Ramos (cell line): Measurements from ENCODE around the gene TSC2.

Experiments
- in situ Hi-C: fragments of 300-500 bp; cut with MboI; formaldehyde crosslinking; loops from one replicate; pipeline ENCODE4 v1.14.3; 2022; ENCODE audit warnings: low sequenced_read_pairs; ENCODE audit not compliant: unreplicated experiment

Gene TSC2

DNA sequence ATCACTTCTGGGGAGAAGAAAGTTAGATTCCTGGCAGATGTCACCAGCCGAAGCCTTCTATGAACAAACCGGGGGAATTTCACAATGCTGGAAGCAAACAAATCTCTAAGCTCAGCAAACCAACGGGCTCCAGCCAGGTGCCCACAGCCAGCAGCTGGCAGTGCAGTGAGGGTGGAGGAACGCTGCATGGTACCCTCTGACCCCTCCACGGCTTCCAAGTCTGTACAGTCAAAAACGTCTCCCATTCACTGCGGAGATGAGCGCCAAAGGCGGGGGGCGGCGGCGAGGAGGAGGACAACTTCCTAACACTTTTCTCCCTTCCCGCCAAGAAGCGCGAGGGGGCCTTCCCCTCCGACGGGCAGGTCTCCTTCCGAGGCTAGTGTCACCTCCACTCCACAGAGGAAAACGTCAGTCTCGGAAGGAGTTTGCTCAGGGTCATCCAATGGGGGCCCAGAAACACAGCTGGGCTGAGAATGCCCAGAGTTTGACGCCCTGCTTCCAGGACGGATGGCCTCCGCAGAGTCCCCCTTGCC is 39.1 kb upstream of the TSC2 start:
- in situ Hi-C loops = loop anchor here (25.0 kb wide), 1 partner anchor 504 kb away; the partner anchor contains the start of genes AMDHD2 and ATP6V0C

DNA sequence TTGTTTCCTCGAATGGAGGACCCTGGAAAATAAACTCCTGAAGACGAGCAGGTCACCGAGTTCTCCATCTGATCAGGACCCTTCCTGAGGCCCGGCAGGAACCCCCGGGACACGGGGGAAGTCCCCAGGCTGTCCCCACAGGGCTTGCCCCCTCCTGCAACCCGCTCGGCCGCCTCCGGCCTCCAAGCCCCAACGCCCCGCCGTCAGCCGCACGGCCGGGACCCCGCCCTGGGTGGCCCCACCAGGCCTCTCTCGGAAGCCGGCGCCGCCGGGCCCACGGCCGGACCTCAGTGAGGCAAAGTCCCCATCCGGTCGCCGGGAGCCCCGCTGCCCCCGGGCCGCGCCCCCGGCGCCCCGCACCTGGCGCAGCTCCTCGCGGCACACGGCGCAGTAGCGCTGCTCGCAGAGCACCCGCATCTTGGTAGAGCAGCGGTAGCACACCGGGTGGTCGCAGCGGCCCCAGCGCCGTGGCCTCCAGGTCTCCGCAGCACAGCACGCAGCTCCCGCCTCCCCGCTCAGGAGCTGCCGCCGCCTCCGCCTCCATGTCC is 38.5 kb upstream of the TSC2 start:
- in situ Hi-C loops = loop anchor here (25.0 kb wide), 1 partner anchor 503 kb away; the partner anchor contains the start of genes AMDHD2 and ATP6V0C

DNA sequence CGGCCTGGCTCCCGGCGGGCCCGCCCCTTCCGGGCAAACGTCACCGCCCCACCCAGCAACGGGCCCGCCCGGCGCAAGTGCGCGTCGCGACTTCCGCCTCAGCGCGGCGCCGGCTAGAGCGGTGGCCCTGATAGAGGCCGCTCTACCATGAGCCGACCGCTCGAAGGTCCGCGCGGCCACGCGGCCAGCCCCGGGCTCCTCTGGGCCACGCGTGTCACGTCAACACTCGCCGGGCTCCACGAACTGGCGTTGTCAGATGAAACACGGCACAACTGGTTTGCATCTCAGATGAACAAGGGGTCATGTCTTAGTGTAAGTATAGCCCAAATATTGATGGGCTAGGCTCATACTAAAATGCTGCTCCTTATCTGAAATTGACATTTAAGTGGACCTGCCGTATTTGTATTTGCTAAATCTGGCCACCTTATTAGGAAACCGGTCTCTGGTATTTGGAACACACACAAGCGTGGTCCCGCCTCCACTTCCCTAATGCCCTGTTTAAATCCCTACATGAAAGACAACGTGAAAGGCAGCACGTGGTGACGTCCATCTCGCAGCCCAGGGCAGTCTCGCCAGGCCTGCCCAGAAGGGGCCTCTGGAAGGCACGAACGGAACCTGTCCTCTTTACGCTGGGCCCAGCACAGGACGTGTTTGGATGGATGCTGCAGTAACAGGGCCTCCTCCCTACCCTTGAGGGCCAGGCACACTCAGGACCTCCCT is 37.8 kb upstream of the TSC2 start, which contains the start of gene ZNF598:
Gene ZNF598 (minus strand): TSS at position 31 of the 720 bp plus-strand sequence.
- in situ Hi-C loops = loop anchor here (25.0 kb wide), 1 partner anchor 502 kb away; the partner anchor contains the start of genes AMDHD2 and ATP6V0C

DNA sequence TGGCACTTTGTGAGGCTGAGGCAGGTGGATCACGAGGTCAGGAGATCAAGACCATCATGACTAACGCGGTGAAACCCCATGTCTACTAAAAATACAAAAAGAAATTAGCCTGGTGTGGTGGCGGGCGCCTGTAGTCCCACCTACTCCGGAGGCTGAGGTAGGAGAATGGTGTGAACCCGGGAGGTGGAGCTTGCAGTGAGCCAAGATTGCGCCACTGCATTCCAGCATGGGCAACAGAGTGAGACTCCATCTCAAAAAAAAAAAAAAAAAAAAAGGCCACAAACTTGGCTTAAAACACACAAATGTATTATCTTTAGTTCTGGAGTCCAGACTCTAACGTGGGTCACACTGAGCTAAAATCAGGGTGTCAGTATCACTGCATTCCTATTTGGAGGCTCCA is 36.1 kb upstream of the TSC2 start:
- in situ Hi-C loops = loop anchor here (25.0 kb wide), 1 partner anchor 501 kb away; the partner anchor contains the start of genes AMDHD2 and ATP6V0C

DNA sequence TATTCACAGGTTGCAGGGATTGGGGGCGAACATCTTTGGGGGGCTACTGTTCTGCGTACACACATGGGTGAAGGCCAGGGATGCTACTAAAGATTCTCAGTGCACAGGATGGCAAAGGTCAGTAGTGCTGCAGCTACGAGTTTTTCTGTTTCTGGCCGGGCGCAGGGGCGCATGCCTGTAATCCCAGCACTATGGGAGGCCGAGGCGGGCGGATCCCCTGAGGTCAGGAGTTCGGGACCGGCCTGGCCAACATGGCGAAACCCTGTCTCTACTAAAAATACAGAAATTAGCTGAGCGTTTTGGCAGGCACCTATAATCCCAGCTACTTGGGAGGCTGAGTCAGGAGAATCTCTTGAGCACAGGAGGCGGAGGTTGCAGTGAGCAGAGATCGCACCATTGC is 34.3 kb upstream of the TSC2 start:
- in situ Hi-C loops = loop anchor here (25.0 kb wide), 1 partner anchor 499 kb away; the partner anchor contains the start of genes AMDHD2 and ATP6V0C

DNA sequence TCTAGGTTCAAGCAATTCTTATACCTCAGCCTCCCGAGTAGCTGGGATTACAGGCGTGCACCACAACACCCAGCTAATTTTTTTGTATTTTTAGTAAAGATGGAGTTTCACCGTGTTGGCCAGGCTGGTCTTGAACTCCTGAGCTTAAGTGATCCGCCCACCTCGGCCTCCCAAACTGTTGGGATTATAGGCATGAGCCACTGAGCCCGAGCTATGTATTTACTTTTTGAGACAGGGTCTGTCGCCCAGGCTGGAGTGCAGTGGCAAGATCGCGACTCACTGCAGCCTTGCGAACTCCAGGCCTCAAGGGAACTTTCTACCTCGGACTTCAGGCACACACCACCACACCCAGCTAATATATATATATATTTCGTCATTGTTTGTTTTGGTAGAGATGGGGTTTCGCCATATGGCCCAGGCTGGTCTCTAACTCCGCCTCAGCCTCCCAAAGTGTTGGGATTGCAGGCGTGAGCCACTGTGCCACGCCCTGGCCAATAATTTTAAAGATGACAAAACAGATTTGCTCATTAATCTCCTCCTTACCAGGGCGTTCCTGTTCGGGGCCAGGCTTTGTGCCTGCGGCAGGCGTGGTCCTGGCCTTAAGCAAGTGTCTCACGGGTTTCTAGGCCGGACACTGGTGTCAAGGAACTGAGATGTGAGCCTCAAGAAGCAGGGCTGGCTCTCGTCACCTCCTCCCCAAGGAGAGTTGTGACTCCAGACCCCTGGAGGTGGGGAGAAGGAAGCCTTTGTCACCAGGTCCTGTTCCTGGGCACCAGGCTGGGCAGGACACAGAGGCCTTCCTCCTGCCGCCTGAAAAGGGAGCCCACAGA is 32.5 kb upstream of the TSC2 start:
- in situ Hi-C loops = loop anchor here (25.0 kb wide), 1 partner anchor 497 kb away; the partner anchor contains the start of genes AMDHD2 and ATP6V0C

DNA sequence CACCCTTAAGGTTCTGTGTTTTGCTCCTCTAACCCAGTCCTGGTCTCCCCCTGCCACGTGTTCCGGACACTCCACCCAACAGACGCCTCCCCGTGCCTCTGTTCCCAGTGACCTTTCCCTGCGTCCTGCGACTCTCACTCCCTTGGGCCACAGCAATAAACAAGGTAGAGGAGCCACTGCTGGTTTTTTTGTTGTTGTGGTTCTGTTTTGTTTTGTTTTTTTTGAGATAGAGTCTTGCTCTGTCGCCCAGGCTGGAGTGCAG is 31.9 kb upstream of the TSC2 start:
- in situ Hi-C loops = loop anchor here (25.0 kb wide), 1 partner anchor 496 kb away; the partner anchor contains the start of genes AMDHD2 and ATP6V0C

DNA sequence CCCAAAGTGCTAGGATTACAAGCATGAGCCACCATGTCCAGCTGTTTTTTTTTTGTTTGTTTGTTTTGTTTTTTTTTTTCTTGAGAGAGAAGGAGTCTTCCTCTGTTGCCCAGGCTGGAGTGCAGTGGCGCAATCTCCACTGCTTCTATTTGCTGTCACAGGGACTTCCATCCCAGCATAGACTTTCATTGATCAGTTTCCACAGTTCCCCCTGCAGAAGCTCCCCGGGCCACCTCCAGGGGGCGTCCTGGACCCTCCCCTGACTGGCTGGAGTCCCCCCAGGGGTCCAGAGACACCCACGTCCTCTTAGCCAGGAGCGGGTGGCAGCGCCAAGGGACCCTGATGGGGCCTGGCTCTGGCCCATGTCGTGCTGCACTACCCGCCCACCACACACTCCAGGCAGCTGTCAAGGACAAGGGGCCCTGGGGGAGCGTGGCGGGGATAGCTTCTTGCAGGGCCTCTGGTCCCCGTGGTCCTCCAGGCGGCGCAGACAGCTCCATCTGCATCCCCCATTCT is 31.3 kb upstream of the TSC2 start:
- in situ Hi-C loops = loop anchor here (25.0 kb wide), 1 partner anchor 496 kb away; the partner anchor contains the start of genes AMDHD2 and ATP6V0C

DNA sequence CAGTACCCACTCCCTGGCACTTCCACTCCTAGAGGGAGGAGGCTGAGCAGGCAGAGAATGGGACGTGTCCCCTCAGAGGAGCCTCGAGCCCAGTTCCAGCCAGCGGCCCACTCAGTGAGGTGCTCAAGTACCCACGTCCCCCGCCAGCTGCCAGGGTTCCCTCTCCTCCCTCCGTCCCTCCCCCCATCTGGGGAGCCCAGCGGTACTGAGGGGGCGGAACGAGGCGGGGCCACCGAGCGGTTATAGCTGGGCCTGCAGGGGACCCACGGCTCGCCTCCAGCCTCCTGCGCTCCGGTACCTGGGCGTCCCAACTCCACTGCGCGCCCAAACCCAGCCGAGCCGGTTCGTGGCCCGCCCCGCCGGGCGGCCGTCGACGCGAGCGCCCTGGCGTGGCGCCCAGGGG is 28.3 kb upstream of the TSC2 start, which contains the start of gene NPW:
Gene NPW (plus strand): TSS at position 268 of the 403 bp plus-strand sequence.
- in situ Hi-C loops = loop anchor here (25.0 kb wide), 1 partner anchor 493 kb away; the partner anchor contains the start of genes AMDHD2 and ATP6V0C

DNA sequence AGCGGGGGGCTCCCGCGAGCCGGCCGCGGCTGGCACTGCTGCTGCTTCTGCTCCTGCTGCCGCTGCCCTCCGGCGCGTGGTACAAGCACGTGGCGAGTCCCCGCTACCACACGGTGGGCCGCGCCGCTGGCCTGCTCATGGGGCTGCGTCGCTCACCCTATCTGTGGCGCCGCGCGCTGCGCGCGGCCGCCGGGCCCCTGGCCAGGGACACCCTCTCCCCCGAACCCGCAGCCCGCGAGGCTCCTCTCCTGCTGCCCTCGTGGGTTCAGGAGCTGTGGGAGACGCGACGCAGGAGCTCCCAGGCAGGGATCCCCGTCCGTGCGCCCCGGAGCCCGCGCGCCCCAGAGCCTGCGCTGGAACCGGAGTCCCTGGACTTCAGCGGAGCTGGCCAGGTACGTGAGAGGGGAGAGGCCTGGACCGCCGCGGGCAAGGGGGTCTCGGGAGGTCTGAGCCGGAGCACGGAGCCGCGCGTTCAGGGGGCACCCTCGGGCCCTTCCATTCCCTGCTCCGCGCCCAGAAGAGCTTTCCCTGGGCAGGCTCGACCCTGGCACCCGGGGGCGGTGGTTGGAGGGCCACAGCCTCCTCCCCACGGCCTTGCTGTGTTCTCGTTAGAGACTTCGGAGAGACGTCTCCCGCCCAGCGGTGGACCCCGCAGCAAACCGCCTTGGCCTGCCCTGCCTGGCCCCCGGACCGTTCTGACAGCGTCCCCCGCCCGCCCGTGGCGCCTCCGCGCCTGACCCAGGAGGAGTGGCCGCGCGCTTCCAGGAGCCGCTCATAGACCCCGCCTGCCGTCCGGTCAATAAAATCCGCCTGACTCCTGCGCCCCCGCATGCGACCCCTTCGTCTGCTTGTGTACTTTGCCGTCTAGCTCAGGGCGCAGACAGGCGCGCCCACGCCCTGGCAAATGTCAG is 27.6 kb upstream of the TSC2 start:
- in situ Hi-C loops = loop anchor here (5.0 to 25.0 kb wide), 2 partner anchors 127 to 492 kb away; partner anchors contain the start of genes AMDHD2, ATP6V0C and RAB26

DNA sequence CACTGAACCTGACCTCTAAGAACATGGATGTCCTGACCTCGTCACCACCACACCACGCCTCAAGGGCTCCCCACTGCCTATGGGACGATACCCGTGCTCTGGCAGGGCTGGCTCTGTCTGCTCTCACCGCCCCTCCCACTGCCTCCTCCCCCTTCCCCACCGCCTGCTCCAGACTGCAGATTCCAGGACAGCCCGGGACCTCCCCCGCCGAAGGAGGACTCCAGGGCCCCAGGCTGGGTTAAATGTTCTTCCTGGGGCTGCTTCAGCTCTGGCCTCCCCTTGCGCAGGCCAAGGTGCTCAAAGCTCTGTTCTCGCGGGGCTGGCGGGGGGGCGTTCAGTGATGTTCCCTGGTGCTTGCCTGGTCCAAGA is 25.1 kb upstream of the TSC2 start:
- in situ Hi-C loops = loop anchor here (5.0 to 25.0 kb wide), 2 partner anchors 125 to 490 kb away; partner anchors contain the start of genes AMDHD2, ATP6V0C and RAB26

DNA sequence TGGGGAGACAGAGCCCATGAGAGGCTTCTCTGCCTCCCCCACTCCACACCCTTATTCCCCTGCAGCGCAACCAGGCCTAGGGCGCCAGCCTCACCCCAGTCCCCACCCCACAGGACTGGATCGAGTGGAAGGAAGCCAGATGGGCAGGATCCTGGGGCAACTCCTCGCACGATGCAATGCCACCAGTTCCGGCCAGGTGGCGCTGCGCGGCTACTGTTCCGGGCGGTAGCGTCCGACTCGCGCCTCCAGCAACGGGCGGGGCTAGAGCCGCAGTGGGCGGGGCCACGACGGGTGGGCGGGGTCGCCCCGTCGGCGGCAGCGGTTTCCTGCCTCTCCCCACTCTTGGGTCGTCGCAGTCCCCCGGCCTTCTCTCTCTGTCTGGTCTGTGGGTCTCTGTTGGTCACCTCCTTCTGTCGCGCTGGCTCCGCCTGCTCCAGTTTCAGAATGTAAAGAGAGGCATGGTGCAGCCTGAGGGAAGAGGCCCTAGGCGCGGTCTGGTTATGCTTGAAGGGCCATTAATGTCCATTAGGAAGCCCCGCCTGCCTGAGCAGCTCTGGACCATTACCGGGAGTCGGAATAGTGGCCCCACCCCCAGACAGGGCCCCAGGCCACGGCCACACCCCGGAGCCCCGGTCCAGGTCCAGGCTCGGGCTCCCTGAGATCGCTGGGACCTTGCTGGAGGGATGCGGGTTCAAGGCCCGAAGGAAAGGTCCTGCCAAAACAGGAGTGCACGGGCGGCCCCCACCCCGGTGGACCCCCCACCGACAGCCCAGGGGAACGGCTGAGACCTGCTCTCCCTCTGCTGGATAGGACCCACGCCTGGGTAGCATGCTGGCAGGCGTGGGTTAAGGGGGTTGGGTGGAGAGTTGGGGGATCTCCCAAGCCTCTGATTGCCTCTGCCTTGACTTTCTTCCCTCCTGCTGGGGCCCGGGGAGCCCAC is 24.4 kb upstream of the TSC2 start:
- in situ Hi-C loops = loop anchor here (5.0 to 25.0 kb wide), 2 partner anchors 124 to 489 kb away; partner anchors contain the start of genes AMDHD2, ATP6V0C and RAB26

DNA sequence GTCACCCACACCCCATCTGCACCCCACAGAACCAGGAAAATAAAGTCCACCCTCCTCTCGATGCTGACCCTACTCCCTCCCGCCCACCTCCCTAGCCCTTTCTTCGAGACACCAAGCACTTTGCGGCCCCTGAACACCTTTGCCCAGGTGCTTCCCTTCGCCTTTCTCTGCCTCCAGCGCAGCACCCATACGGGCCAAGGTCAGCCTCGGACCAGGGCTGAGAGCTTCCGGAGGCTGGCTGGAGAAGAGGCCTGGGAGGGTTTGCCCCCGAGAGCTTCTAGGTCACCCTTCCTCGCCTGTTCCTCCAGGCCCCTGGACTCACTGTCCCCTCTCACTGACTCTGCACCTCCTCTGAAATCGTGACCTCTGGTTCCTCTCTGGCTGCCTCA is 23.8 kb upstream of the TSC2 start:
- in situ Hi-C loops = loop anchor here (5.0 to 25.0 kb wide), 2 partner anchors 123 to 488 kb away; partner anchors contain the start of genes AMDHD2, ATP6V0C and RAB26

DNA sequence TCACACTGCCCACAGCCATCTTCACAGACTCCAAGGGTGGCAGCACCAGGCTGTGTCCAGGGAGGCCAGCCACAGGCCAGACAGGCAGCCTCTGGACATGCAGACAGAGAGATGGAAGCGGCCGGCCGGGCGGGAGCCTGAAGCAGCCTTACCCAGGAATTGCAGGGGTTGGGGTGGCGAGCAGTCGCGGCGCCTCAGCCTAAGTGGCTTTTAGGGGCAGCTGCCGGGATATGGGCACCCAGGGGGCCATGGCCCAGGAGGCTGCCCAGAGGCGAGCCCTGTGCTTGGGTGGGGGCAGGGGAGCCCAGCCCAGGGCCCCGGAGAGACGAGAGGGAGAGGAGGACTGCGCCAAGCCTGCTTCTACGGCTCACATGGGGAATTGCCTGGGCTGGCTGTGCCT is 22.5 kb upstream of the TSC2 start:
- in situ Hi-C loops = no loop called here

DNA sequence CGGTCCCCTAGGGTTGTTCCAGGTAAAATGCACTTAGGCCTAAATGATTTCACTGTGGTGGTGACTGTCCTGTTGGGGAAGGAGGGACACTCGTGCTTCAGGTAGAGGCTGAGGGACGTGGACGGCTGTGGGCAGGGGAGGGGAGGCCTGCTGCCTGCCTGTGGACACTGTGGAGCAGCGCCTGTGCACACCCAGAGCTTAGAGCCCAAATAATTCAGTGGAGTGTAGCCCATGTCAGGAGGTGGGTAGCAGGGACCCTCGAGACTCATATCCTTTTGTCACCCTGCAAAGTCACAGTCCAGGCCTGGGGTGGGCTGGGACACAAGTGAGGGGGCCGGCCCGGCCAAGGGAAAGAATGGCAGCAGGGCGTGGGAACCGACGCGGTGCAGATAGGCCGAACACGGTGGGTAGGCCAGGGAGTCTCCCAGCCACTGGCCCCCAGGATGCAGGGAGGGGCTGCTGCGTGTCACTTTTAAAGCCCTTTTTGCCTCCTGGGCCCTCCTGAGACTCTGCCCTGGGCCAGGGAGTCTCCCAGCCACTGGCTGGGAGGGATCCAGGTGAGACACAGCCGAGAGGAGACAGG is 21.8 kb upstream of the TSC2 start:
- in situ Hi-C loops = no loop called here

DNA sequence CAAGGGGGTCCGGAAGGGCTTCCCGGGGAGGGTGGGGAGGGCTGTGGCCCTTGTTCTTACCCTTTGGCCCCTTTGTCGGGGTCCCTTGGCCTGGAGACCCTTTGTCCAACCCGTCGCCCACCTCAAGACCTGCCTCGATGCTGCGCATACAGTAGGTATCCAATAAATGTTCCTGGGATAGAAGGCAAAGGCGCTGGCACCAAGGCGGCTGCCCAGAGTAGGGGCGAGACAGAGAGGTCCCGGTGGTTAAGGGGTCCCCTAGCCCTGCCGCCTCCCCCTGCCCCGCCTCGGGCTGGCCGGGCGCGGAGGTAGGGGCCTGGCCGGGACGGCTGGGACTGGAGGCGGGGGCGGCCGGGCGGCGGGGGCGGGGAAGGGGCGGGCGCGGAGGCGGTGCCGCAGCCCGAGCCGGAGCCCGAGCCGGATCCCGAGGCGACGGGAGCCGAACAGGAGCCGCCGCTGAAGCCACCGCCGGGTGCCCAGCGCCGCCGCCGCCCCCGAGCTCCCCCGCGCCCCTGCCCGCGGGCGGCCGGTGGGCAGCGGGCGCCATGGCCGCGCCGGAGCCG is 21.2 kb upstream of the TSC2 start, which contains the start of gene NHERF2:
Gene NHERF2 (plus strand): TSS at position 442 of the 563 bp plus-strand sequence. CDS start 104 bp downstream, at position 546.
- in situ Hi-C loops = no loop called here
